ENCODE measurements around the gene GSK3B. TPM values are rescaled to one million over a fixed set of nuclear protein-coding genes. Genes with fewer than 3 reads are reported as not detected.

The GSK3B gene
- polyA plus RNA-seq, 1 donor: 31.4 TPM

DNA sequence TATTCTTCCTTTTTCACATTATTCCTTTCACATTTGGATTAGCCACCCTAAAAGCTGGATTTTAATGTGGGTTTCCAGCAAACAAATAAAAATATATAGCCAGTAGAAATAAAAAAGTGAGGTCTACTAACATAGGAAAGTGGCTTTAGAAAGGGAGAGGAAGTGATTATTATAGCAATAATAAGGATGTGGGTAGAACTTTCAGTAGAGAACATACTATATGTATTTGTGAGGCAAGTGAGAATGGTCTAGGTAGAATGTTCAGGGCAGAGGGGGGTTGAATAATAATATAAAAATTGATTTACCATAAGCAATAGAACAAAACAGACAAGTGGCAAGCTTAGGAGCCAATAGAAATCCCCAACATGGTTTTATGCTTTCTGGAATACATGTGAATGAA, 223.7 kb downstream of the GSK3B start:
- H3K27ac ChIP-seq (ENCODE audit: low read length): no peak overlapping the region
- no peaks in the 10 kb centered on the region for H3K4me1 ChIP-seq (ENCODE audit: control insufficient read depth, insufficient read depth, low read length)
- H3K4me3 ChIP-seq (ENCODE audit: low read length): no peak overlapping the region
- H3K27me3 ChIP-seq (ENCODE audit: control insufficient read depth, insufficient read depth, low read length): no peaks in the 10 kb centered on the region
- DNase-seq: no peak
- H3K9me3 ChIP-seq (ENCODE audit: control insufficient read depth, low read depth, low read length): no peaks in the 10 kb centered on the region
- no peaks in the 10 kb centered on the region for H3K36me3 ChIP-seq (ENCODE audit: control insufficient read depth, insufficient read depth, low read length)

DNA sequence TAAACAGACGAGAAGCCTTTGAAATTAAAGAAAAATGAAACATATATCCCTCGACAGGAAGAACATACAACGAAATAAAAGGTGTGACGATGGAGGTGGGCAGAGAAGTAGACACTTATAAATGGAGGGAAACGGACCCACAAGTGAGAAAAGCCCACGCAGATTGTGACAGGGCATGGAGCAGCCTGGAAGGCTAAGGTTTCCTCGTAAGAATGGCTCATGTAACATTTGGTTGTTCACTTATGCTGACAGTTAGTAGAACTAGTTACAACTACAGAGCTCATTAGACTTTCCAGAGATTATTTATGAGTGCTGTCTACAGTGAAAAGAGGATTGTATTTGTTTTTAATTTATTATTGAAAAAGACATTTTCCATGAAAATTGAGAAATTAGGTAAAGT, 229.8 kb downstream of the GSK3B start:
- Histone ChIP-seq H3K27me3 (ENCODE audit: control insufficient read depth, insufficient read depth, low read length) (no peaks in the 10 kb centered on the region), H3K4me1 (ENCODE audit: control insufficient read depth, insufficient read depth, low read length) (no peaks in the 10 kb centered on the region), H3K27ac (ENCODE audit: low read length) (no peak overlapping the region), H3K36me3 (ENCODE audit: control insufficient read depth, insufficient read depth, low read length) (peaks cover 25% of the 10 kb centered on the region), H3K9me3 (ENCODE audit: control insufficient read depth, low read depth, low read length) (no peaks in the 10 kb centered on the region), H3K4me3 (ENCODE audit: low read length) (no peak overlapping the region)
- 93% methylated on average over 4 of the region's 7 CpGs for WGBS (ENCODE audit: insufficient coverage, low lambda C conversion rate)
- DNase-seq: no peak

- WGBS (ENCODE audit: insufficient coverage, low lambda C conversion rate): no CpG with 5 or more reads among the region's 2 CpGs
- H3K36me3 ChIP-seq (ENCODE audit: control insufficient read depth, insufficient read depth, low read length): peaks cover 32% of the 10 kb centered on the region
- H3K27ac ChIP-seq (ENCODE audit: low read length): no peak overlapping the region
- H3K4me1 ChIP-seq (ENCODE audit: control insufficient read depth, insufficient read depth, low read length): no peaks in the 10 kb centered on the region
- H3K27me3 ChIP-seq (ENCODE audit: control insufficient read depth, insufficient read depth, low read length): no peaks in the 10 kb centered on the region
- H3K9me3 ChIP-seq (ENCODE audit: control insufficient read depth, low read depth, low read length): no peaks in the 10 kb centered on the region
- DNase-seq: no peak
- H3K4me3 ChIP-seq (ENCODE audit: low read length): no peak overlapping the region
These were observed 231.6 kb downstream of the GSK3B start for GRCh38 chr3:119862616-119863015.

- no peak for DNase-seq
- H3K27me3 ChIP-seq (ENCODE audit: control insufficient read depth, insufficient read depth, low read length): no peaks in the 10 kb centered on the region
- WGBS (ENCODE audit: insufficient coverage, low lambda C conversion rate): no CpG with 5 or more reads among the region's 2 CpGs
These were observed 232.6 kb downstream of the GSK3B start for GRCh38 chr3:119861681-119862080.

GRCh38 chr3:119859728-119860127, 234.5 kb downstream of the GSK3B start:
- no peak for DNase-seq
- no peaks in the 10 kb centered on the region for H3K4me1 ChIP-seq (ENCODE audit: control insufficient read depth, insufficient read depth, low read length)
- H3K27me3 ChIP-seq (ENCODE audit: control insufficient read depth, insufficient read depth, low read length): no peaks in the 10 kb centered on the region
- H3K27ac ChIP-seq (ENCODE audit: low read length): no peak overlapping the region
- H3K4me3 ChIP-seq (ENCODE audit: low read length): no peak overlapping the region
- H3K36me3 ChIP-seq (ENCODE audit: control insufficient read depth, insufficient read depth, low read length): peaks cover 39% of the 10 kb centered on the region
- peaks cover 5% of the 10 kb centered on the region for H3K9me3 ChIP-seq (ENCODE audit: control insufficient read depth, low read depth, low read length)
- WGBS (ENCODE audit: insufficient coverage, low lambda C conversion rate): 100% methylated on average over 1 of the region's 2 CpGs

More at GRCh38 chr3:119861681-119862080, 232.6 kb downstream of the GSK3B start:
- no peaks in the 10 kb centered on the region for H3K9me3 ChIP-seq (ENCODE audit: control insufficient read depth, low read depth, low read length)
- no peaks in the 10 kb centered on the region for H3K4me1 ChIP-seq (ENCODE audit: control insufficient read depth, insufficient read depth, low read length)
- H3K4me3 ChIP-seq (ENCODE audit: low read length): no peak overlapping the region
- no peak overlapping the region for H3K27ac ChIP-seq (ENCODE audit: low read length)
- H3K36me3 ChIP-seq (ENCODE audit: control insufficient read depth, insufficient read depth, low read length): peaks cover 37% of the 10 kb centered on the region

DNA sequence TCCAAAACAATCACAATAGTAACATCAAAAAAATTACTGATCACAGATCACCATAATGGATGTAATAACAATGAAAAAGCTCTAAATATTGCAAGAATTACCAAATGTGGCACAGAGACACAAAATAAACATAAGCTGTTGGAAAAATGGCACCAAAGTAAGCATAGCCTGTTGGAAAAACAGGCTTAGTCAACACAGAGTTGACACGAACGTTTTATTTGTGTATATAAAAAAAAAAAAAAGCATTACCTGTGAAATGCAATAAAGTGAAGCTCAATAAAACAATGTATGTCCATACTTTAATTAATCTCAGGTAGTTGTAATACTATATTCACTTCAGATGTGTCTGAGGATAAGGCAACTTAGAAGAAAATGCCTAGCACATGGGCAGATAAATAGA, 235.3 kb downstream of the GSK3B start:
- H3K27me3 ChIP-seq (ENCODE audit: control insufficient read depth, insufficient read depth, low read length): no peaks in the 10 kb centered on the region
- no peaks in the 10 kb centered on the region for H3K4me1 ChIP-seq (ENCODE audit: control insufficient read depth, insufficient read depth, low read length)
- WGBS (ENCODE audit: insufficient coverage, low lambda C conversion rate): 100% methylated on average over 2 of the region's 2 CpGs
- peaks cover 39% of the 10 kb centered on the region for H3K36me3 ChIP-seq (ENCODE audit: control insufficient read depth, insufficient read depth, low read length)
- peaks cover 5% of the 10 kb centered on the region for H3K9me3 ChIP-seq (ENCODE audit: control insufficient read depth, low read depth, low read length)
- H3K27ac ChIP-seq (ENCODE audit: low read length): no peak overlapping the region
- H3K4me3 ChIP-seq (ENCODE audit: low read length): no peak overlapping the region
- no peak for DNase-seq

GRCh38 chr3:119856695-119857094, 237.6 kb downstream of the GSK3B start:
- WGBS (ENCODE audit: insufficient coverage, low lambda C conversion rate): 100% methylated on average over 1 of the region's 3 CpGs
- Histone ChIP-seq H3K4me1 (ENCODE audit: control insufficient read depth, insufficient read depth, low read length) (no peaks in the 10 kb centered on the region), H3K9me3 (ENCODE audit: control insufficient read depth, low read depth, low read length) (peaks cover 5% of the 10 kb centered on the region), H3K36me3 (ENCODE audit: control insufficient read depth, insufficient read depth, low read length) (peaks cover 25% of the 10 kb centered on the region), H3K27me3 (ENCODE audit: control insufficient read depth, insufficient read depth, low read length) (no peaks in the 10 kb centered on the region), H3K4me3 (ENCODE audit: low read length) (no peak overlapping the region), H3K27ac (ENCODE audit: low read length) (no peak overlapping the region)
- DNase-seq: no peak

DNA sequence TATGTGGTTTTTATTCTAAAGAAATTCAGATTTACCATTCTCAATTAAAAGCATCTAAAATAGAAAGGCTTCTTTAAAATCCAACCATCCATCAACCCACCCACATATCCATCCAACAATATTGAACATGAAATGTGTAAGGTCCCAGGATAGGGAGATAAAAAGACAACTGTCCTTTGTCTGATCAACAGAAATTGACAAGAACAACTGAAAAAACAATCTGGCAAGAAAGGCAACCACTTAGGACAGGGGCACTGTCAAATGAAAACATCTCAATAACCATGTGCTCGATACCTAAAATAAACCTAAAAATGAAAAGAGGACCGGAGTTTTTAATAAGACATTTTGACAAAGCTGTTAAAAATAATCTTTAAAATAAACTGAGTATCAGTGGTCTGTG, 245.1 kb downstream of the GSK3B start:
- Histone ChIP-seq H3K4me1 (ENCODE audit: control insufficient read depth, insufficient read depth, low read length) (no peaks in the 10 kb centered on the region), H3K27ac (ENCODE audit: low read length) (no peak overlapping the region), H3K4me3 (ENCODE audit: low read length) (no peak overlapping the region), H3K36me3 (ENCODE audit: control insufficient read depth, insufficient read depth, low read length) (peaks cover 3% of the 10 kb centered on the region), H3K9me3 (ENCODE audit: control insufficient read depth, low read depth, low read length) (no peaks in the 10 kb centered on the region), H3K27me3 (ENCODE audit: control insufficient read depth, insufficient read depth, low read length) (no peaks in the 10 kb centered on the region)
- no CpG with 5 or more reads among the region's 2 CpGs for WGBS (ENCODE audit: insufficient coverage, low lambda C conversion rate)
- DNase-seq: no peak

DNA sequence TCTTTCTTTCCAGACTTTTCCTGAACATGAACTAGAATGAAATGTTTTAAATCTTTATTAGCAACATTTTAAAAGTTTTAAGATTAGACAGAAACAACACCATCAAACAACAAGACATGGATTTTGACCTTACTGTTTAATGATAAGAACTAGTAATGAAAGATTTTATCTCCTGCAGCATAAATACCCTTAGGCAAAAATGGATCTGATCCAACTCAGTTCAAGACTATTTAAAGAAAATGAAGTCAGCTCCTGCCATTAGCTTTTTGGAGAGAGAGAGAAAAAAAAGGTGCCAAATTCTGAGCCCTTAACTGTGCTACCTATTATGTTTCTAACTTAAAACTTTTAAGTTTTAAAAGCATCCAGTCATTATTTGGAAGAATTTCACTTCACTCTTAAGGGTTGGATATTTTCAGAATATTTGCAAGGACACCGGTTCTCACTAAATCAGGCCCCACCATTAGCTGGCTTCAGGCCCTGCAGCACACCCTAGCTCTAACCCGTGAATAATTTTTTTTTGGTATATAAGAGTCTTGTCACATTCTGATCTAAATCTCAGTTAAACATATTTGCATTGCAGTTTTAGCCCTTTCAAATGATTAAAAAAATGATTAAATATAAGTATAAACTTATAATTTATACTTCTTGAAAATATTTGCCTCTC, 252.3 kb downstream of the GSK3B start:
- DNase-seq: no peak
- no peaks in the 10 kb centered on the region for H3K27me3 ChIP-seq (ENCODE audit: control insufficient read depth, insufficient read depth, low read length)
- H3K9me3 ChIP-seq (ENCODE audit: control insufficient read depth, low read depth, low read length): no peaks in the 10 kb centered on the region
- H3K36me3 ChIP-seq (ENCODE audit: control insufficient read depth, insufficient read depth, low read length): peaks cover 9% of the 10 kb centered on the region
- no peak overlapping the region for H3K4me3 ChIP-seq (ENCODE audit: low read length)
- no peaks in the 10 kb centered on the region for H3K4me1 ChIP-seq (ENCODE audit: control insufficient read depth, insufficient read depth, low read length)
- no peak overlapping the region for H3K27ac ChIP-seq (ENCODE audit: low read length)
- 100% methylated on average over 1 of the region's 2 CpGs for WGBS (ENCODE audit: insufficient coverage, low lambda C conversion rate)

GRCh38 chr3:119835556-119835955, 258.7 kb downstream of the GSK3B start:
- Histone ChIP-seq H3K4me3 (ENCODE audit: low read length) (no peak overlapping the region), H3K9me3 (ENCODE audit: control insufficient read depth, low read depth, low read length) (no peaks in the 10 kb centered on the region), H3K27ac (ENCODE audit: low read length) (no peak overlapping the region)

GRCh38 chr3:119834754-119835370, 259.4 kb downstream of the GSK3B start:
- WGBS (ENCODE audit: insufficient coverage, low lambda C conversion rate): 100% methylated on average over 2 of the region's 2 CpGs
- DNase-seq: no peak
- no peaks in the 10 kb centered on the region for H3K4me1 ChIP-seq (ENCODE audit: control insufficient read depth, insufficient read depth, low read length)
- H3K27me3 ChIP-seq (ENCODE audit: control insufficient read depth, insufficient read depth, low read length): no peaks in the 10 kb centered on the region
- H3K27ac ChIP-seq (ENCODE audit: low read length): no peak overlapping the region
- H3K4me3 ChIP-seq (ENCODE audit: low read length): no peak overlapping the region
- H3K36me3 ChIP-seq (ENCODE audit: control insufficient read depth, insufficient read depth, low read length): peaks cover 10% of the 10 kb centered on the region
- H3K9me3 ChIP-seq (ENCODE audit: control insufficient read depth, low read depth, low read length): no peaks in the 10 kb centered on the region

More at GRCh38 chr3:119835556-119835955, 258.7 kb downstream of the GSK3B start:
- H3K4me1 ChIP-seq (ENCODE audit: control insufficient read depth, insufficient read depth, low read length): no peaks in the 10 kb centered on the region
- no peaks in the 10 kb centered on the region for H3K27me3 ChIP-seq (ENCODE audit: control insufficient read depth, insufficient read depth, low read length)
- DNase-seq: no peak
- H3K36me3 ChIP-seq (ENCODE audit: control insufficient read depth, insufficient read depth, low read length): peaks cover 13% of the 10 kb centered on the region

Data from large intestine (tissue), 3 donors.